Skeletal muscle tissue (tissue), 4 donors: Measurements from ENCODE around the gene CREB3. TPM values are rescaled to one million over a fixed set of nuclear protein-coding genes. Genes with fewer than 3 reads are reported as not detected.
A peak's percentile ranks its signal among the peaks of the same experiment; 100 is the strongest.

ENCODE experiments used
- H3K27ac ChIP-seq: one replicate; pipeline ENCODE4 v1.7.0; 2013; ENCODE audit warnings: mild to moderate bottlenecking, low read depth, low read length, inconsistent platforms
- H3K27me3 ChIP-seq, 3 donors: one replicate each; pipeline ENCODE4 v1.7.0; 2013; ENCODE audit warnings: low read length in 3 of 3; ENCODE audit not compliant: control insufficient read depth in 3 of 3, insufficient read depth in 3 of 3
- H3K36me3 ChIP-seq, 3 donors: one replicate each; pipeline ENCODE4 v1.7.0; 2013; ENCODE audit warnings: low read length in 3 of 3; ENCODE audit not compliant: control insufficient read depth in 3 of 3, insufficient read depth in 3 of 3
- H3K4me1 ChIP-seq, 3 donors: one replicate each; pipeline ENCODE4 v1.7.0; 2013; ENCODE audit warnings: low read length in 3 of 3, mild to moderate bottlenecking in 3 of 3; ENCODE audit not compliant: control insufficient read depth in 3 of 3, insufficient read depth in 3 of 3
- H3K4me3 ChIP-seq, 3 donors: one replicate each; pipeline ENCODE4 v1.7.0; 2013; ENCODE audit warnings: low read length in 3 of 3
- H3K9ac ChIP-seq, 3 donors: one replicate each; pipeline ENCODE4 v1.7.0; 2013; ENCODE audit warnings: low read length in 3 of 3, mild to moderate bottlenecking in 3 of 3, moderate library complexity in 2 of 3, low read depth in 1 of 3
- H3K9me3 ChIP-seq, 3 donors: one replicate each; pipeline ENCODE4 v1.7.0; 2013; ENCODE audit warnings: low read length in 3 of 3; ENCODE audit not compliant: control insufficient read depth in 3 of 3
- total RNA-seq: library from RNA; depleted of rRNA; stranded (reverse); fragments of >200 nt; gene quantifications from one replicate; pipeline ENCODE4 v1.2.3, GENCODE V29; 2014
- donor health status: Osteomylitis.

Gene CREB3
- total RNA-seq, 1 donor from 2014 or later: 20.9 TPM

GRCh38 chr9:35723426-35723825 is 9.0 kb upstream of the CREB3 start:
- no peak overlapping the region for H3K27ac ChIP-seq

GRCh38 chr9:35723908-35724307 is 8.6 kb upstream of the CREB3 start:
- Histone ChIP-seq H3K27ac (no peak overlapping the region), H3K9ac (no peak overlapping the region), H3K27me3 (no peaks in the 10 kb centered on the region), H3K36me3 (peaks cover 64 to 66% (median 65%) of the 10 kb centered on the region in 3 donors), H3K4me1 (peaks cover 22 to 24% (median 22%) of the 10 kb centered on the region in 3 donors), H3K4me3 (no peak overlapping the region), H3K9me3 (no peaks in the 10 kb centered on the region)

More at GRCh38 chr9:35723426-35723825, 9.0 kb upstream of the CREB3 start:
- Histone ChIP-seq H3K4me1 (peaks cover 17 to 20% (median 17%) of the 10 kb centered on the region in 3 donors), H3K9ac (no peak overlapping the region), H3K4me3 (no peak overlapping the region), H3K9me3 (no peaks in the 10 kb centered on the region), H3K27me3 (no peaks in the 10 kb centered on the region), H3K36me3 (peaks cover 69 to 71% (median 70%) of the 10 kb centered on the region in 3 donors)

DNA sequence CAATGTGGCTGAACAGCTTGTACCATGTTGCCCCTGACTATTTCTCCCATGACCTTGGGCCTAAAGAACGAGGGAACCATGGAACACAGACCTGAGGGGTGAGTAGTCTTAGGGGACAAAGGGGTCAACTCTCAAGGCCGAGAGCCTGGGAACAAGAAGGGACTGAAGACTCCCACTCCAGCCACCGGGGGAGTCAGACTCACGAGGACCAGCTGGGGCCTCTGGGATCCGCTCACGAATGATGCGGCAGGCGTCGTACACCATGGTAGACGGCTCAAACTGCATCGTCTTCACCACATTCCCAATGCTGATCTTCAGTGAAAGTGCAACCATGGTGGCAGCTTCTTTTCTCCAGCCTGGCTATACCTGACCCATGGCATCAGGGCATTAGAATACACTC is 7.1 kb upstream of the CREB3 start:
- Histone ChIP-seq H3K9ac (no peak overlapping the region), H3K4me3 (no peak overlapping the region), H3K4me1 (peaks cover 37 to 39% (median 37%) of the 10 kb centered on the region in 3 donors), H3K9me3 (no peaks in the 10 kb centered on the region), H3K27me3 (no peaks in the 10 kb centered on the region), H3K36me3 (peaks cover 50 to 56% (median 51%) of the 10 kb centered on the region in 3 donors), H3K27ac (no peak overlapping the region)

DNA sequence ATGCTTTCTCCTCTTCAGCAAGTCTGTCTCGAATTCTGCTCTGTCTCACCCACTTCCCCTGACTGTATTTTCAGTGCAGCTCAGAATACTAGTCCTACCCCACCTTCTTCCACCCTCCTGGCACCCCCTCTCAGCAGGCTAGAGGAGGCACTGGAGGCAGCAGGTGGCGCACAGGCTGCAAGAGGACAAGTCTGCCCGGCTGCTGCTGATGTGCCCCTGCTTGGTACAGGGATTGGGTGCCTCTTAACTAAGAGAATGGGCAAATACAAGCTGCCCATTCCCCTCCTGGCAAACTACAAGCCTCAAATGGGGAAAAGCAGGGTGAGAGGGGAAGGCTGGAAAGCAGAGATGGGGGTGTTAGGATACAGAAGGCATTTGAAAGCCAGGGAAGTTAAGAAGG is 5.5 kb upstream of the CREB3 start:
- no peaks in the 10 kb centered on the region for H3K9me3 ChIP-seq
- peaks cover 48% of the 10 kb centered on the region in 3 donors for H3K4me1 ChIP-seq
- H3K4me3 ChIP-seq: no peak overlapping the region
- no peaks in the 10 kb centered on the region for H3K27me3 ChIP-seq
- H3K36me3 ChIP-seq: peaks cover 36 to 40% (median 36%) of the 10 kb centered on the region in 3 donors
- peak overlapping the region in 1 of 3 donors; percentile 69 for H3K9ac ChIP-seq
- peak overlapping the region; percentile 95 for H3K27ac ChIP-seq

GRCh38 chr9:35727676-35728040 is 4.8 kb upstream of the CREB3 start:
- H3K4me1 ChIP-seq: peaks cover 48 to 49% (median 49%) of the 10 kb centered on the region in 3 donors
- peaks cover 28 to 33% (median 29%) of the 10 kb centered on the region in 3 donors for H3K36me3 ChIP-seq
- H3K9ac ChIP-seq: peak overlapping the region; percentile 36 to 69 (median 53)
- no peaks in the 10 kb centered on the region for H3K27me3 ChIP-seq
- H3K27ac ChIP-seq: peak overlapping the region; percentile 95
- peak overlapping the region; percentile 24 to 64 (median 58) for H3K4me3 ChIP-seq
- no peaks in the 10 kb centered on the region for H3K9me3 ChIP-seq

GRCh38 chr9:35728041-35728971 is 4.2 kb upstream of the CREB3 start:
- H3K27me3 ChIP-seq: no peaks in the 10 kb centered on the region
- peak overlapping the region; percentile 36 to 69 (median 53) for H3K9ac ChIP-seq
- H3K9me3 ChIP-seq: no peaks in the 10 kb centered on the region
- H3K27ac ChIP-seq: peak overlapping the region; percentile 95
- peak overlapping the region; percentile 24 to 64 (median 58) for H3K4me3 ChIP-seq
- peaks cover 54 to 56% (median 56%) of the 10 kb centered on the region in 3 donors for H3K4me1 ChIP-seq
- H3K36me3 ChIP-seq: peaks cover 23 to 29% (median 25%) of the 10 kb centered on the region in 3 donors

DNA sequence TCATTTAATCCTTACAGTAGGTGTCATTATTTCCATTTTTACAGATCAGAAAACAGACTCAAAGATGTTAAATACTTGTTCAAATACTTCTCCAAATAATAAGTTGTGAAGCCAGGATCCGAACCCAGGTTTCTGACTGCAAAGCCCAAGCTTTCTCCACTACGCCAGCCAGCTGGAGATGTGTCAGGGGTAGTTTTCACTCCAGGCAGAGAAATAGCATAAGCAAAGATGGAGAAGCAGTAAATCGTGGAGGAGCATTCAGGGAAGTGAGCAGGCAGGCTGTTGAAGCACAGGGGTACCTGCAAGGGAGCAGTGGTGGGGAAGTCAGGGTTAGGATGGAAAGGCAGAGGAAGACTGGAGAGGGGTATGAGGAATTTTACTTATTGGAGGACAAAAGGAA is 3.4 kb upstream of the CREB3 start:
- Histone ChIP-seq H3K27ac (peak overlapping the region; percentile 95), H3K4me3 (peak overlapping the region in 2 of 3 donors; percentile 59 to 95), H3K4me1 (peaks cover 56 to 63% (median 57%) of the 10 kb centered on the region in 3 donors), H3K9ac (peak overlapping the region; percentile 17 to 51 (median 36)), H3K36me3 (peaks cover 16 to 21% (median 18%) of the 10 kb centered on the region in 3 donors), H3K9me3 (no peaks in the 10 kb centered on the region), H3K27me3 (no peaks in the 10 kb centered on the region)

DNA sequence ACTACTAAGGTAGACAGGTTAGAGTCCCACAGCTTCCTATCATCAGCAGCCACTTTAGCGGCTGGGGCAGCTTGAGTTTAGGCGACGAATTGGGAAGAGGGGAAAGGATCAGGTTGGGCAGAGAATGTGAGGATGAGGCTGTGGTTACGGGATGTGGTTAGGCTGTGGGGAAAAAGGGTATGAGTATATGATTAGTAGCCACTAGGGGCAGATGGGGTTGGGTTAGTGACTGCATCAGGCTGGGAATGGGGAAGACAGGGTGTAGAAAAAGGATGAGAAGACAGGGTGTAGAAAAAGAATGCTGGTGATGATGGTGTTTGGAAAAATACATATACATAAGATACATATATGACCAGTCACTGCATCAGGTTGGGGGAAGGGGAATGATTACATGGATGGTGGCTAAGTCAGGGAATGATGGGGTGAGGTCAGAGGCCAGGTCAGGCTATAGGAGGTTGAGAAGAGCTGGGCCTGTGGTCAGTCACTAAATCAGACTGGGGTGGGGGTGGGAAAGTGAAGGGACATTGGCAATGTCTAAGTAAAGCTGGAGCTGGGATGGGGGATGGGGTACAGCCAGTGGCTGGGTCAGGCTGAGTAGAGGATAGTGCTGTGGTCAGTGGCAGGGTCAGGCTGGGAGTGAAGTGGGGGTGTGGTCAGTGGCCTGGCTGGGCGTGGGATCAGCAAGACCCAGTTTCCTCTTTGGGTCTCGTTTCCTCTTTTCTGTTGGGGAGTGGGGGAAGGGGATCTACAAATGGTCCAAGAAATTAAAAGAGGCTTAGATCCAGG is 2.6 kb upstream of the CREB3 start:
- H3K4me3 ChIP-seq: peak overlapping the region; percentile 59 to 96 (median 95)
- H3K9me3 ChIP-seq: no peaks in the 10 kb centered on the region
- H3K27me3 ChIP-seq: no peaks in the 10 kb centered on the region
- peaks cover 56 to 63% (median 57%) of the 10 kb centered on the region in 3 donors for H3K4me1 ChIP-seq
- H3K9ac ChIP-seq: peak overlapping the region; percentile 17 to 51 (median 36)
- peak overlapping the region; percentile 95 for H3K27ac ChIP-seq
- H3K36me3 ChIP-seq: peaks cover 9 to 17% (median 10%) of the 10 kb centered on the region in 3 donors

GRCh38 chr9:35730486-35730854 is 2.0 kb upstream of the CREB3 start:
- peaks cover 56 to 63% (median 57%) of the 10 kb centered on the region in 3 donors for H3K4me1 ChIP-seq
- H3K27ac ChIP-seq: peak overlapping the region; percentile 95
- peak overlapping the region; percentile 93 to 98 (median 95) for H3K9ac ChIP-seq
- H3K27me3 ChIP-seq: no peaks in the 10 kb centered on the region
- H3K9me3 ChIP-seq: no peaks in the 10 kb centered on the region
- H3K4me3 ChIP-seq: peak overlapping the region; percentile 90 to 96 (median 95)
- H3K36me3 ChIP-seq: peaks cover 7 to 17% (median 9%) of the 10 kb centered on the region in 3 donors
